GM12878 (cell line): Measurements from ENCODE around the gene PRKAG3. TPM values are rescaled to one million over a fixed set of nuclear protein-coding genes. Genes with fewer than 3 reads are reported as not detected.

Experiments used
- ATAC-seq: fragments of 200-7000 bp; cut with Tn5 transposase; 3 replicates; pipeline ENCODE4 v1.9.1; 2020; ENCODE audit warnings: mild to moderate bottlenecking, moderate library complexity
- BruUV-seq: library from RNA; stranded (reverse); fragments of 400-500 nt; replicated peaks from 2 replicates; lab custom pipeline; 2021; lab: Mats Ljungman, UMichigan
- CTCF ChIA-PET: fragments of 300-600 bp; sonication (Branson Sonifier 250); formaldehyde crosslinking; extraction: SDS; loops from one replicate; lab custom pipeline; 2021; ENCODE audit warnings: inconsistent platforms; lab: Yijun Ruan, JAX
- POLR2A ChIA-PET: fragments of 350-600 bp; formaldehyde crosslinking; extraction: SDS; loops from one replicate; lab custom pipeline; 2021; ENCODE audit warnings: inconsistent platforms; lab: Charles Lee
- RAD21 ChIA-PET: fragments of 300-600 bp; sonication (Branson Sonifier 250); formaldehyde crosslinking; loops from one replicate; lab custom pipeline; 2023; ENCODE audit warnings: antibody characterized with exemption; ENCODE audit not compliant: unreplicated experiment; lab: Charles Lee
- SMC1A ChIA-PET: fragments of 300-600 bp; sonication (Branson Sonifier 250); formaldehyde crosslinking; loops from one replicate; lab custom pipeline; 2023; ENCODE audit not compliant: unreplicated experiment, uncharacterized antibody; lab: Charles Lee
- DNase-seq: peaks from one replicate; pipeline ENCODE4 v3.0.0-alpha.2; 2011; ENCODE audit warnings: low read depth, low spot score
- FAIRE-seq: peaks from 3 replicates; lab custom pipeline; 2011; peaks lifted over from hg19 to GRCh38; lab: Jason Lieb, UNC
- H2AFZ ChIP-seq: 2 replicates; pipeline ENCODE4 v1.6.0; 2011; ENCODE audit warnings: low read depth, low read length, control low read depth; ENCODE audit not compliant: control insufficient read depth
- H3K27ac ChIP-seq: 2 replicates; pipeline ENCODE4 v1.5.1; 2011; ENCODE audit warnings: control low read depth; ENCODE audit not compliant: control insufficient read depth, insufficient read depth
- H3K27me3 ChIP-seq, 2 experiments: replicated peaks in 1 of 2; 2 replicates each; pipeline versions ENCODE4 v1.6.0 to v1.6.1; 2011; ENCODE audit warnings: low read length in 1 of 2; ENCODE audit not compliant: control insufficient read depth in 2 of 2, insufficient read depth in 2 of 2
- H3K36me3 ChIP-seq, 2 experiments: 2 replicates each; pipeline ENCODE4 v1.5.1; 2011; ENCODE audit warnings: low read length in 1 of 2; ENCODE audit not compliant: control insufficient read depth in 2 of 2, insufficient read depth in 2 of 2
- H3K4me1 ChIP-seq: 2 replicates; pipeline ENCODE4 v1.6.1; 2011; ENCODE audit warnings: mild to moderate bottlenecking, low read length, moderate library complexity, mixed read lengths; ENCODE audit not compliant: control insufficient read depth, insufficient read depth
- H3K4me2 ChIP-seq: 2 replicates; pipeline ENCODE4 v1.6.0; 2011; ENCODE audit warnings: control low read depth; ENCODE audit not compliant: control insufficient read depth, insufficient read depth
- H3K4me3 ChIP-seq: fragments of 200-600 bp; sonication (generic); 2 replicates; pipeline ENCODE4 v1.5.1; 2016
- H3K79me2 ChIP-seq: 2 replicates; pipeline ENCODE4 v1.6.0; 2011; ENCODE audit warnings: low read length; ENCODE audit not compliant: control insufficient read depth, insufficient read depth
- H3K9ac ChIP-seq: 2 replicates; pipeline ENCODE4 v1.8.0; 2011; ENCODE audit warnings: low read length, control low read depth, mixed read lengths; ENCODE audit not compliant: control insufficient read depth, insufficient read depth
- H3K9me3 ChIP-seq: replicated peaks from 3 replicates; pipeline ENCODE4 v1.5.1; 2011; ENCODE audit warnings: mild to moderate bottlenecking, low read length; ENCODE audit not compliant: control insufficient read depth, insufficient read depth
- H4K20me1 ChIP-seq: 2 replicates; pipeline ENCODE4 v1.6.0; 2011; ENCODE audit not compliant: control insufficient read depth, insufficient read depth
- JUNB ChIP-seq: IDR thresholded peaks from 2 replicates; pipeline ENCODE4 v1.6.1; 2016; ENCODE audit warnings: antibody characterized with exemption, mild to moderate bottlenecking
- MEF2A ChIP-seq: IDR thresholded peaks from 2 replicates; pipeline ENCODE4 v1.6.1; 2011; ENCODE audit warnings: low read depth, mild to moderate bottlenecking, low read length, moderate library complexity; ENCODE audit not compliant: insufficient read depth
- NR2F1 ChIP-seq: fragments of 450-650 bp; conservative IDR thresholded peaks from 2 replicates; pipeline ENCODE4 v1.6.1; 2017; ENCODE audit warnings: mild to moderate bottlenecking
- NRF1 ChIP-seq: conservative IDR thresholded peaks from 2 replicates; pipeline ENCODE4 v1.6.1; 2011; ENCODE audit warnings: mild to moderate bottlenecking, low read depth, low read length, improper control_type of control experiment
- RCOR1 ChIP-seq: conservative IDR thresholded peaks from 2 replicates; pipeline ENCODE4 v1.6.1; 2012; ENCODE audit warnings: low read depth, low read length, improper control_type of control experiment
- SREBF2 ChIP-seq: IDR thresholded peaks from 2 replicates; pipeline ENCODE4 v1.6.1; 2012; ENCODE audit warnings: mild to moderate bottlenecking, low read length
- WRNIP1 ChIP-seq: IDR thresholded peaks from 2 replicates; pipeline ENCODE4 v1.6.1; 2011; ENCODE audit warnings: low read depth, low read length, improper control_type of control experiment, borderline replicate concordance
- ZBTB33 ChIP-seq: fragments of 450-650 bp; IDR thresholded peaks from 2 replicates; pipeline ENCODE4 v1.6.1; 2017; ENCODE audit warnings: mild to moderate bottlenecking
- WGBS: methylation state at CpG from one replicate; pipeline ENCODE4 v1.1.6; 2016; ENCODE audit warnings: low lambda C conversion rate; ENCODE audit not compliant: insufficient replicate concordance, insufficient coverage; ENCODE audit errors: missing lambda C conversion rate; 5-methylcytosine and 5-hydroxymethylcytosine counted together
- in situ Hi-C: fragments of 300-500 bp; cut with MboI; formaldehyde crosslinking; loops from 9 replicates; pipeline ENCODE4 v1.14.3; 2018; ENCODE audit warnings: mixed read lengths
- intact Hi-C: fragments of 100-400 bp; cut with micrococcal nuclease; formaldehyde crosslinking; loops from one replicate; pipeline ENCODE4 v1.14.2; 2022; ENCODE audit not compliant: unreplicated experiment
- polyA plus RNA-seq, 11 experiments: library from polyadenylated mRNA; depleted of rRNA in 4 of 11; unstranded in 6 of 11; stranded (reverse) in 5 of 11; fragments of >200 nt; fragmentation: Nextera tagmentation in 4 of 11; fragmentation: Illumina TruSeq in 1 of 11; extraction: Ambion mirVana in 4 of 11; extraction: Trizol in 1 of 11; gene quantifications; 1 replicate in 1 of 11; 2 replicates in 10 of 11; pipeline versions ENCODE4 v1.2.1 to v1.2.3, GENCODE V29; 2011 to 2016; ENCODE audit warnings: inconsistent platforms in 2 of 11, missing spikeins in 2 of 11, low read depth in 1 of 11
- total RNA-seq, 4 experiments: library from RNA; depleted of rRNA in 3 of 4; stranded (reverse); fragments of >200 nt in 3 of 4; fragmentation: Illumina TruSeq in 1 of 4; extraction: Trizol in 1 of 4; gene quantifications; 2 replicates each; pipeline versions ENCODE4 v1.2.1 to v1.2.3, GENCODE V29; 2013 to 2021
- TF ChIP-seq, protein P1 (sequence below): IDR thresholded peaks from 2 replicates; pipeline ENCODE4 v1.6.1; 2011; ENCODE audit warnings: mild to moderate bottlenecking, low read depth, low read length, moderate library complexity; ENCODE audit not compliant: insufficient replicate concordance

PRKAG3 gene
- total and polyA plus RNA-seq, 10 of the 15 experiments (the other 5 are each of a cell fraction or from before 2014, with no cell fraction given) = 0.04 to 0.12 (median 0.06) TPM; not detected in 7

GRCh38 chr2:218812861-218813260 lies 18.7 kb downstream of the PRKAG3 start:
- no peaks in the 10 kb centered on the region for H3K9me3 ChIP-seq
- DNase-seq = no peak
- ATAC-seq = no peak
- in situ Hi-C loops = no loop called here
- ChIA-PET SMC1A (no interaction called here), CTCF (interaction anchor here (1.0 kb wide), 1 partner anchor 9 kb away, joined by 3 read pairs; no protein-coding TSS in a partner anchor), POLR2A (interaction anchor here (0.5 kb wide), 1 partner anchor 517 kb away, joined by 5 read pairs; no protein-coding TSS in a partner anchor), RAD21 (no interaction called here)
- FAIRE-seq = no peak
- intact Hi-C loops = no loop called here
- no peak overlapping the region for H2AFZ ChIP-seq
- H3K4me1 ChIP-seq = no peaks in the 10 kb centered on the region
- H4K20me1 ChIP-seq = no peaks in the 10 kb centered on the region
- no peaks in the 10 kb centered on the region; a peak in 1 of 4 replicates for H3K27me3 ChIP-seq
- BruUV-seq = no TSS peak
- TF ChIP-seq WRNIP1 (no peak), ZBTB33 (no peak), RCOR1 (no peak), SREBF2 (no peak), JUNB (no peak), NRF1 (no peak), MEF2A (no peak), NR2F1 (no peak)
- TF ChIP-seq, protein P1, sequence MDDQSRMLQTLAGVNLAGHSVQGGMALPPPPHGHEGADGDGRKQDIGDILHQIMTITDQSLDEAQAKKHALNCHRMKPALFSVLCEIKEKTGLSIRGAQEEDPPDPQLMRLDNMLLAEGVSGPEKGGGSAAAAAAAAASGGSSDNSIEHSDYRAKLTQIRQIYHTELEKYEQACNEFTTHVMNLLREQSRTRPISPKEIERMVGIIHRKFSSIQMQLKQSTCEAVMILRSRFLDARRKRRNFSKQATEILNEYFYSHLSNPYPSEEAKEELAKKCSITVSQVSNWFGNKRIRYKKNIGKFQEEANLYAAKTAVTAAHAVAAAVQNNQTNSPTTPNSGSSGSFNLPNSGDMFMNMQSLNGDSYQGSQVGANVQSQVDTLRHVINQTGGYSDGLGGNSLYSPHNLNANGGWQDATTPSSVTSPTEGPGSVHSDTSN = no peak
- no peaks in the 10 kb centered on the region for H3K36me3 ChIP-seq
- H3K4me2 ChIP-seq = no peak overlapping the region
- no peak overlapping the region for H3K9ac ChIP-seq
- H3K4me3 ChIP-seq = no peak overlapping the region
- H3K79me2 ChIP-seq = no peaks in the 10 kb centered on the region
- WGBS = 37% methylated on average over 5 of the region's 5 CpGs
- no peak overlapping the region for H3K27ac ChIP-seq
